IPS DF 19.7 (cell line): ENCODE measurements around the gene AKR1E2.

Experiments
- DNase-seq: peaks from one replicate; pipeline ENCODE4 v3.0.0-alpha.2; 2013; ENCODE audit warnings: low read depth, low spot score

The AKR1E2 gene

GRCh38 chr10:4845766-4846165, 19.8 kb downstream of the AKR1E2 start:
- DNase-seq = no peak

DNA sequence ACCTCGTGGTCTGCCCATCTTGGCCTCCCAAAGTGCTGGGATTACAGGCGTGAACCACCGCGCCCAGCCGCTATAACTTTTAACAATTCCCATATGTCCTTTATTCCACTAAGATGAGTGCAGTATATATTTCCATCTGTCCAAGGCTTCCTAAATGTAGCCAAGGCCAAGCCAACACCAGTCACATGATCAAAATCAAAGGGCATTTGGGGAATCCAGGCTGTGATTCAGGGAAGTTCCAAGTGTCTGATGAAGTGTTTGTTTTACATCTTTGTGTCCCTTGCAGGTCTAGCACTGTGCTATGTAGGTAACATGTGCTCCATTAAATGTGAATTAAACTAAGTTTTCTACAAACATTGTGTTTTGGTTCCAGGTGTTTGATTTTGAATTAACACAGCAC, 20.8 kb downstream of the AKR1E2 start:
- DNase-seq = no peak

- DNase-seq = no peak
Observed at GRCh38 chr10:4847561-4848355, 21.8 kb downstream of the AKR1E2 start.

DNA sequence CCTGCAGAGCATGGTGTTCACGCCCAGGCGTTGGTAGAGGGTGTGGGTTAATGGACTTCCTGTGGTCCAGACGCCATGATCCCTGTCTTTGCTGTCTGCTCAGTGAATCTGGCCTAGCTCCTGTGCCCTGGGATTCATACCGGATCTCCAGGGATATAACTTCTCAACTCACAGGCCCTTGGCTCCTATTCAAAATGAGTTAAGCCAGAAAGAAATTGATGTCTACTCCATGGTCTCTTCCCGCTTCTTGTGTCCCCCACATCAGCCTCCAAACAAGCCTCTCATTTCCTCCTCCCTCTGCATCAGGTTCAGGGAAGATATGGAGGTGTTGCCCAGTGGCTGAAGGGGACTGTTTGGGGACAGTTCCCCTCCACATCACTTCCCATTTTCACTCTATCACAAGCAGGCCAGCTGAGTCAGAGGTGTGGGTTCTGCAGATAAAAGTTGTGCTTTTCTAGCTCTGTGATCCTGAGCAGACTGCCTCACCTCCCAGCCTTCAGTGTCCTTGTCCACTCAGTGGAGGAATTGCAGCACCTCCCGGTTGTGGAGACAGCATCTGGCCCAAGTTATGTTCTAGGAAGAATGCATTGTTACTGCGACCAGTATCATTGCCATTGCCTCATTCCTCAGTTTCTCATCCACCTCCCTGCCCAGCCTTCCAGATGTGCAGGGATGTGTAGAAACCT, 22.5 kb downstream of the AKR1E2 start:
- no peak for DNase-seq

- DNase-seq = no peak
Observed at GRCh38 chr10:4849042-4849402, 23.0 kb downstream of the AKR1E2 start.

DNA sequence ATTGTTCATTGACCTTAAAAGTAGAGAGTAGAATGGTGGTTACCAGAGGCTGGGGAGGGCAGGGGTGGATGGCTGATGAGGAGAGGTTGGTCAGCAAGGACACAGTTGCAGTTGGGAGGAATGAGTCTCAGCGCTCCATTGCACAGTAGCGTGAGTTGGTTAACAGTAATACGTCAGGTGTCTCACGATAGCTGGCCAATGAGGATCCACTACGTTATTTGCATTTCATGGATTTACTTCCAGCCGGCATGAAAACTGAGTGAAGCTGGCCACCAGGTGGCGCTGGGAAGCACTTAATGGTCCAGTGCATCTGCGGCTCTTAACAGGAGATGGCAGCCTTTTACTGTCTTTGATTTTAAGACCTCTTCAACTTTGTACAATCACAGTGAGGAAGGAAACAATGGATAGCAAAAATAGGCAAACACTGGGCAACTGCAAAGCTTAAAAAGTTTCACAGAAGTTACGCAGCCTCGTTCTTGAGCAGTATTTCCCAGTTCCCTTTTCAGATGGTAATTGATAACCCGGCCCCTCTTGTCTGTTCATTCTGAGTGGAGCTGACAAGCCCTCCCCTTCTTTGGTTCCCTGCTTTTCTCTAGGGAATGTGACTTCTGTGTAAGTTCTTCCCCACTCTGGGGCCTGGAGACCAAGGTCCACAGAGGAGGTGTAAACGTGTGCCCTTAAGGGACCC, 23.7 kb downstream of the AKR1E2 start:
- DNase-seq = peak; percentile 76

DNA sequence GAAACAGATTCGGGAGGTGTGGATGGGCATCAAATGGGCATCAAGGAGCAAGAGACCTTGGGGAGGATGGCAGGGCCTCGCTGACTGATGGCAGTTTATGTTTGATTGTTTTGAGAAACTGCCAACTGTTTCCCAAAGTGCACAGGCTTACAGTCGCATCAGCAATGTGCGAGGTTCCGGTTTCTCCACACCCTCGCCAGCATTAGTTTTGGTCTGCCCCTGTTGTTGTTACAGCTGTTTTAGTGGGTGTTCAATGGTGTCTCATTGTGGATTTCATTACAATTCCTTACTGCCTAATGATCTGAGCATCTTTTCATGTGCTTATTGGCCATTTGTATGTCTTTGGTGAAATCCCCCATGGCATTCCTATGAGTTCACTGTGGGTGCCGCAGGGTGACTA, 24.4 kb downstream of the AKR1E2 start:
- DNase-seq = no peak

DNA sequence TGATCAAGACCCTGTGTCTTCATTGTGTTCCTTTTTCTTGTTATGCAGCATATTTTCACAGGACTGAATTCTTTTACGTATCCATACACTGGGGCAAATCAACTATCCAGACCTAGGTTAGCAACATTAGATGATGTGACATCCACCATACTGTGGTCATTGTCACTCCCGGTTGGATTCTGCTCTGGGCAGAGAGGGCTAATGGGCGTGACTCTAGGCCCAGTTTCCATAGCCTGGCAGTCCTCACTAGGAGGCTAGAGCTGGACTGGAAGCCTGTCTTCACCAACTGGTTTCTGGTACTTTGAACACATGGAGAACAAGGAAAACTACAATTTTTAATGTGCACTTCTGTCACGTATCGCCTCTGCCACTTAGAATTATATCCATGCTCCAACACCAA, 25.2 kb downstream of the AKR1E2 start:
- no peak for DNase-seq

GRCh38 chr10:4851846-4852245, 25.8 kb downstream of the AKR1E2 start:
- DNase-seq = no peak

DNA sequence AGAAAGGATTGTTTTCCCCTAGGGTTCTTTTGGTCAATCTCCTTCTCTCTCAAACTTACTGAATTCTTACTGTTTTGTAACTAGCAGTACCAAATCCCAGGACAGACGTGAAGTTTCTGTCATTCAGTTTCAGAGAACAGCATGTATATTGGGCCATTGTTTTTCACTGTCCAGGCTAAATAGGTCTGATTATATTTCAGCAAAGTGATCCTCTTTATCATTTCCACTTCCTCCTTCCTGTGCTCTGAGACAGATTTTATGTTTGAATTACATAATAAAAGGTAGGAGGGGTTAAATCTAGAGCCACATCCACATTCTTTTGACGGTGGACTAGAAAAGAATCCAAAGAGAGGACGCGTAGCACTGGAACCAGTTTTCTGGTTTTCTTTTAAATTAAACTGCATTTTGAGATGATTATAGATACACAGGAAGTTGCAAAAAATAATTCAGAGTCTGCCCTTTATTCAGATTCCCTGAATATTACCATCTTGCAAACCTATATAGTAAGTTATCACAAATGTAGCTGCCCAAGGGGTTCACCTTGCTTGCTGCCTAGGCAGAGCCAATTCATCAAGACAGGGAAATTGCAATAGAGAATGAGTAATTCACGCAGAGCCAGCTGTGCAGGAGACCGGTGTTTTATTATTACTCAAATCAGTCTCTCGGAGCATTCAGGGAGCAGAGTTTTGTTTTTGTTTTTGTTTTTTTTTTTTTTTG, 40.1 kb downstream of the AKR1E2 start:
- no peak for DNase-seq

- DNase-seq = no peak
Observed at GRCh38 chr10:4867109-4867519, 41.1 kb downstream of the AKR1E2 start.

- DNase-seq = no peak
Observed at GRCh38 chr10:4867520-4868356, 41.7 kb downstream of the AKR1E2 start.

- no peak for DNase-seq
Observed at GRCh38 chr10:4868357-4868657, 42.3 kb downstream of the AKR1E2 start.

- DNase-seq = no peak
Observed at GRCh38 chr10:4882704-4883078, 56.7 kb downstream of the AKR1E2 start.

DNA sequence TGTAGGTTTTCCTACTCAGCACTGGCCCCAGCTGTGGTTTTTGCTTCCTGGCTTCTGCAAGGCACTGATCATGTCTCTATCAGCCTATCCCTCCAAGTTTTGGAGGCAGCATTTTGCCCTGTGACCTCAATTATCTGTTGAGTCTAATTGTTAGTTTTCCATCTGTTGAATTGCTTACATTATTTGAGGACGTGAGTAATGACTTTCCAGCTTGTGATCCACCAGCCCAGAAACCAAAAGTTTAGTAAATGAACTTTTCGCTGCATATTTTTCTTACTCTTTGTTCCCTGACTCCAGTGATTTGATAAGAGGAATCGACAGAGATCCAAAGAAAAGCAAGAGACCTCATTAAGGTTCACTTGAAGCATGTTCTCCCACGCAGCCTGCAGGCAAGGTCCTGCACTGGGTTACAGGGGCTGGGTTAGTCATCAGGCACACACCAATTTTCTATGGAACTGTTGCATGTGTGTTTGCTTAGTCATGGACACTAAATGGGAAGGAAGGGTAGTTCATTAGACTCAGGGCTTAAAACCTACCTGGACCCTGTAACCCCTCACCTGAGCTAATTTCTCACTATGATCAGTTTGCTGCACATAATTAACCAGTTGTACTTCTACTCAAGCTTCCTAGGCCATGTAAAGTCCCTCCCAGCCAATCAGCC, 57.2 kb downstream of the AKR1E2 start:
- DNase-seq = no peak

DNA sequence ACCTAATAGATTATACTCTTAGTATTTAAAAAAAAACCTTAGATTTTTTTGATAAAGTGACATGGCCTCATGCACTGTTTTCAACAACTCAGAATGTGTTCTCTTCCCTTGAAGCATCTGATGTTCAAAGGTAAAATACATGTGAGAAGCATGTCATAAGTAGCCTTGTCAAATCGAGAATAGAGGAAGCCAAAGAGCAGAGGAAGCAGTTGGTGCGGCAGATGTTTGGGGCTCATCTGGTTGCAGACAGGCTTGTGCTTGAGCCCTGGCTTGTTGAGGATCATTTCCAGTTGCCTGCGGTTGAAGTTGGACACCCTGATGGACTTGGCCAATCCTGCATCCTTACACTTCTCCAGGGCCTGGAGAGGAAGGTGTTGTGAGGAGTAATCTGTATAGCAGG, 59.2 kb downstream of the AKR1E2 start:
- no peak for DNase-seq

DNA sequence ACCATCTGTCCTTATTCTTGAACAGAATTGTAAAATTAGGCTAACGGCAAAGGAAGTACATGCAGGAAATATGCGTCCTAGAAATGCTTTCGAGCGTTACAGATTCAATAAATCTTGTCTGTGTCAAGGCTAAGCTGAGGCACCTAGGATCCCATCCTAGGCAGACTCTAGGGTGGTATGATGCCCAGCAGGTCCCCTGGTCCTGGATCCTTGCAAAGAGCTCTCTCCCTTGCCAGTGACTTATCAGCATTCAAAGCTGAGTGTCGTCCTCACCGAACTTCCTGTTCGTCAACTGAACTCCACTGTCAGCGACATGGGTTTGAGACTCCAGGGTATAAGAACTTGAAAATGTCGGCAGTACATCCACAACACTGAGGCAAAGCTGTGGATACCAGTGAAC, 61.5 kb downstream of the AKR1E2 start:
- DNase-seq = no peak

DNA sequence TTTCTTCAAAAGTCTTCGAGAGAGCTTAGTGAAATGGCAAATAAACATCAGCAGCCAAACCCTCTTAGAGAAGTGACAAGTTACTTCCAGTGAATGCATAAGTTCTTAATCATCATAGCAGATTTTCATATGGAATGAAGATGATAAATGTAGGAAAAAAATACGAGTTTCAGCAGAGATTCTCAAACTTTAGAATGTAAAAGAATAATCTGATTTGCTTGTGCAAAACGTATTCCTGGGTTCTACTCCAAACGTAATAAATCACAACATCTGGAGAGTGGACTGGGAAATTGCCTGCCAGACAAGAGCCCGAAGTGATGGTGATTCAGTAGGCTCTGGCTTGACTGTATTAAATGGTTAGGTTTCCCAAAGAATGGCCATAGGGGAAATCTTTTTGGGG, 62.2 kb downstream of the AKR1E2 start:
- DNase-seq = no peak

DNA sequence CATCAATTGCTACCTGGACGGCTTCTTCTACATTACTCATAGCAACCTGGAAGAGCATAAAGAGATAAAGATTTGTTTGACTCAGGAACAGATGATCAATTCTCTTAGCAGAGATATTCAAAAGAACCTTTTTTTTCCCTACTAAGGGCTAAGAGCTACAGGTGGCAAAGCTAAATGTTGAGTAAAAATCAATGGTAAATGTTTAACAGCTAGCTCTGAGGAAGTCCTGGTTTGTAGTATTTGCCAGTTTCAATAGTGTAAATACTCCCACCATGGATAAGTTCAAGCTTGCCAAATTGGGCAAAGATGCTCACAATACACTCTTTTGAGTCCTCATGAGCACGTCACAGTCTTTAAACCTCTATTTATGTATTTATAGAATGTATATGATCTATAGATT, 64.0 kb downstream of the AKR1E2 start:
- DNase-seq = no peak

DNA sequence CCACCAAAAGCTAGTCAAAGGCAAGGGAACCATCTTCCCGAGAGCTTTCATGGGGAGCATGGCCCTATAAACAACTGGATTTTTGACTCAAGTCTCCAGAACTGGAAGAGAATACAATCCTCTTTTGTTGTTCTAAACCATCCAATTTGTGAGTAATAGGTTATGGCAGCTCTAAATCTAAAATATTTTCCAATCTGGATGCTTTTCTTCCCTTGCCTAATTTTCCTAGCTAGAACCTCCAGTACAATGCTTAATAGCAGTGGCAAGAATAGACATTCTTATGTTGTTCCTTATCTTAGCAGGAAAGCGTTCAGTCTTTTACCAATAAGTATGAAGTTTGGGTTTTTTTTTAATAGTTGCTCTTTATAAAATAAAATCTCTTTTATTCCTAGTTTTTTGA, 66.7 kb downstream of the AKR1E2 start:
- DNase-seq = no peak

- no peak for DNase-seq
Observed at GRCh38 chr10:4894335-4894734, 68.3 kb downstream of the AKR1E2 start.
